CD14-positive monocyte (primary cell): ENCODE measurements around the gene ALS2CL. TPM values are rescaled to one million over a fixed set of nuclear protein-coding genes. Genes with fewer than 3 reads are reported as not detected.

Experiments
- DNase-seq, 3 donors: peaks; one replicate each; pipeline ENCODE4 v3.0.0-alpha.2; 2011 to 2022
- H2AFZ ChIP-seq: 2 replicates; pipeline ENCODE4 v1.6.0; 2012; ENCODE audit warnings: mild to moderate bottlenecking, low read depth, low read length, inconsistent platforms; ENCODE audit not compliant: insufficient read depth, poor library complexity, severe bottlenecking
- H3K27ac ChIP-seq, 2 donors: 1 replicate in 1 of 2; 2 replicates in 1 of 2; pipeline ENCODE4 v1.5.1; 2012 to 2013; ENCODE audit warnings: low read length in 2 of 2, control low read depth in 1 of 2, inconsistent platforms in 1 of 2, low read depth in 1 of 2, mild to moderate bottlenecking in 1 of 2
- H3K27me3 ChIP-seq, 2 donors: one replicate each; pipeline versions ENCODE4 v1.6.0 to v1.6.1; 2011 to 2013; ENCODE audit warnings: low read length in 2 of 2; ENCODE audit not compliant: control insufficient read depth in 2 of 2, insufficient read depth in 2 of 2
- H3K36me3 ChIP-seq, 2 donors: replicated peaks in 1 of 2; 1 replicate in 1 of 2; 2 replicates in 1 of 2; pipeline versions ENCODE4 v1.5.1 to v1.6.1; 2012 to 2013; ENCODE audit warnings: low read length in 2 of 2, control low read depth in 1 of 2, inconsistent platforms in 1 of 2, mild to moderate bottlenecking in 1 of 2; ENCODE audit not compliant: insufficient read depth in 2 of 2, control insufficient read depth in 1 of 2
- H3K4me1 ChIP-seq, 2 donors: 1 replicate in 1 of 2; 2 replicates in 1 of 2; pipeline versions ENCODE4 v1.5.1 to v1.6.1; 2012 to 2013; ENCODE audit warnings: low read length in 2 of 2, control low read depth in 1 of 2, inconsistent platforms in 1 of 2, mild to moderate bottlenecking in 1 of 2, moderate library complexity in 1 of 2; ENCODE audit not compliant: insufficient read depth in 2 of 2, control insufficient read depth in 1 of 2
- H3K4me2 ChIP-seq: replicated peaks from 2 replicates; pipeline ENCODE3; 2012; ENCODE audit warnings: low read length, moderate library complexity, mild to moderate bottlenecking; ENCODE audit not compliant: poor library complexity, severe bottlenecking; ENCODE audit errors: extremely low read depth
- H3K4me3 ChIP-seq, 3 experiments: fragments of 200-600 bp in 1 of 3; sonication (generic) in 1 of 3; replicated peaks in 1 of 3; 1 replicate in 2 of 3; 2 replicates in 1 of 3; pipeline ENCODE4 v1.5.1; 2011 to 2013; ENCODE audit warnings: low read length in 3 of 3, mild to moderate bottlenecking in 3 of 3, control low read depth in 2 of 3, low read depth in 2 of 3, inconsistent platforms in 1 of 3, moderate library complexity in 1 of 3
- H3K79me2 ChIP-seq: 2 replicates; pipeline ENCODE4 v1.6.0; 2012; ENCODE audit warnings: mild to moderate bottlenecking, control low read depth, inconsistent platforms, low read length, moderate library complexity; ENCODE audit not compliant: insufficient read depth
- H3K9ac ChIP-seq: 2 replicates; pipeline ENCODE4 v1.6.0; 2017; ENCODE audit warnings: low read length, mild to moderate bottlenecking; ENCODE audit not compliant: insufficient read depth, poor library complexity, severe bottlenecking
- H3K9me3 ChIP-seq, 2 donors: replicated peaks in 1 of 2; 1 replicate in 1 of 2; 2 replicates in 1 of 2; pipeline versions ENCODE4 v1.5.1 to v1.6.1; 2012 to 2013; ENCODE audit warnings: low read length in 2 of 2, control low read depth in 1 of 2; ENCODE audit not compliant: control insufficient read depth in 1 of 2, insufficient read depth in 1 of 2
- H4K20me1 ChIP-seq: 2 replicates; pipeline ENCODE4 v1.6.0; 2012; ENCODE audit warnings: mild to moderate bottlenecking, low read length, control low read depth, moderate library complexity; ENCODE audit not compliant: insufficient read depth
- H3K27ac Mint-ChIP-seq, 7 donors: one replicate each; pipeline ENCODE4 v1.8.0; 2020; ENCODE audit warnings: mild to moderate bottlenecking in 7 of 7, mixed read lengths in 7 of 7, moderate library complexity in 6 of 7, inconsistent platforms in 2 of 7
- H3K27me3 Mint-ChIP-seq, 3 donors: one replicate each; pipeline ENCODE4 v1.8.0; 2021 to 2022; ENCODE audit warnings: low read depth in 3 of 3, mild to moderate bottlenecking in 3 of 3, mixed read lengths in 3 of 3, moderate library complexity in 3 of 3, inconsistent platforms in 1 of 3
- H3K36me3 Mint-ChIP-seq, 2 donors: one replicate each; pipeline ENCODE4 v1.8.0; 2020; ENCODE audit warnings: mixed read lengths in 2 of 2, inconsistent platforms in 1 of 2, mild to moderate bottlenecking in 1 of 2
- H3K4me1 Mint-ChIP-seq: one replicate; pipeline ENCODE4 v1.8.0; 2020; ENCODE audit warnings: mild to moderate bottlenecking, mixed read lengths
- H3K4me3 Mint-ChIP-seq, 2 donors: one replicate each; pipeline ENCODE4 v1.8.0; 2020; ENCODE audit warnings: mild to moderate bottlenecking in 2 of 2, mixed read lengths in 2 of 2, moderate library complexity in 1 of 2
- H3K9me3 Mint-ChIP-seq, 7 donors: one replicate each; pipeline ENCODE4 v1.8.0; 2020 to 2022; ENCODE audit warnings: mixed read lengths in 7 of 7, mild to moderate bottlenecking in 6 of 7, moderate library complexity in 6 of 7, inconsistent platforms in 2 of 7
- WGBS: methylation state at CpG from one replicate; pipeline ENCODE4 v1.1.5; 2013; ENCODE audit warnings: missing lambda C conversion rate; ENCODE audit not compliant: insufficient coverage; 5-methylcytosine and 5-hydroxymethylcytosine counted together
- intact Hi-C, 2 donors: fragments of 100-400 bp; cut with micrococcal nuclease; formaldehyde crosslinking; loops; one replicate each; pipeline versions ENCODE4 v1.15.0 to v1.15.1; 2023
- polyA plus RNA-seq, 3 donors: library from polyadenylated mRNA; depleted of rRNA in 1 of 3; unstranded in 2 of 3; stranded (reverse) in 1 of 3; fragments of 300-500 nt in 2 of 3; fragments of >200 nt in 1 of 3; fragmentation: Illumina TruSeq in 2 of 3; gene quantifications; 1 replicate in 2 of 3; 2 replicates in 1 of 3; pipeline ENCODE4 v1.2.3, GENCODE V29; 2012 to 2021
- TF ChIP-seq, protein P1 (sequence below): fragments of 200-600 bp; IDR thresholded peaks from one replicate; pipeline ENCODE4 v1.8.0; 2022; ENCODE audit warnings: antibody characterized with exemption, mild to moderate bottlenecking

ALS2CL gene
- polyA plus RNA-seq, 3 donors = 0.38 to 5.7 (median 0.55) TPM

DNA sequence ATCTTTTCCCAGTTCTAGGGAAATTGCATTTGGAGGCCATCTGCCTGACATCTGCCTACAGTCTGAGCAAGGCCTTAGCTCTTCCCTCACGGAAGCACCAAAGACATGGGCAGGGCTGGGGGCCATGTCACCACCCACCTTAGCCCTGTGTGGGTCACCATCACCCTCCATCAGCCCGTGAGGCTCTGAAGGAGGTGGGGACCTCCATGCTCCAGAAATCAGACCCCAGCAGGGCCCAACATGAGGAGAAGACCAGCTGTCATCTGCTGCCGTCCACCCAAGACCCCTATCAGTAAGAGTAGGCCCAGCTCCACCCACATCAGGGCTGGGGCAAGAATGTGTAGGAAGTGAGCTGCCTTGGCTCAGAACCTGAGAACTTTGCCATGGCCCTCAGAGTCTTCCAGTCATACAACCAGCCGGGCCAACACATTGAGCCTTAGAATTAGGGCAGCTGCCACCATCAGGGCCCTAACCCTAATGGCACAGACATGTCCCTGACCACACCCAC, 9.6 kb upstream of the ALS2CL start:
- Histone ChIP-seq H3K4me2 (no peak overlapping the region), H3K79me2 (no peaks in the 10 kb centered on the region), H3K4me1 (peaks cover 22 to 28% of the 10 kb centered on the region in 2 donors), H3K27ac (no peak overlapping the region), H3K9ac (no peak overlapping the region), H3K9me3 (no peaks in the 10 kb centered on the region), H3K4me3 (no peak overlapping the region), H3K27me3 (peaks cover 8 to 27% of the 10 kb centered on the region in 2 donors), H4K20me1 (peaks cover 9% of the 10 kb centered on the region), H2AFZ (no peak overlapping the region), H3K36me3 (no peaks in the 10 kb centered on the region)
- intact Hi-C loops = loop anchor here in 1 of 2 donors (10.0 kb wide), 1 partner anchor 622 kb away; no protein-coding TSS in a partner anchor
- Mint-ChIP-seq H3K4me3 (no peak overlapping the region), H3K27me3 (peaks cover 30 to 44% (median 42%) of the 10 kb centered on the region in 3 donors), H3K9me3 (peaks cover 0 to 4% (median 0%) of the 10 kb centered on the region in 7 donors), H3K36me3 (peaks cover 0 to 6% of the 10 kb centered on the region in 2 donors), H3K4me1 (peaks cover 26% of the 10 kb centered on the region), H3K27ac (no peak overlapping the region)
- no peak for DNase-seq
- TF ChIP-seq, protein P1, sequence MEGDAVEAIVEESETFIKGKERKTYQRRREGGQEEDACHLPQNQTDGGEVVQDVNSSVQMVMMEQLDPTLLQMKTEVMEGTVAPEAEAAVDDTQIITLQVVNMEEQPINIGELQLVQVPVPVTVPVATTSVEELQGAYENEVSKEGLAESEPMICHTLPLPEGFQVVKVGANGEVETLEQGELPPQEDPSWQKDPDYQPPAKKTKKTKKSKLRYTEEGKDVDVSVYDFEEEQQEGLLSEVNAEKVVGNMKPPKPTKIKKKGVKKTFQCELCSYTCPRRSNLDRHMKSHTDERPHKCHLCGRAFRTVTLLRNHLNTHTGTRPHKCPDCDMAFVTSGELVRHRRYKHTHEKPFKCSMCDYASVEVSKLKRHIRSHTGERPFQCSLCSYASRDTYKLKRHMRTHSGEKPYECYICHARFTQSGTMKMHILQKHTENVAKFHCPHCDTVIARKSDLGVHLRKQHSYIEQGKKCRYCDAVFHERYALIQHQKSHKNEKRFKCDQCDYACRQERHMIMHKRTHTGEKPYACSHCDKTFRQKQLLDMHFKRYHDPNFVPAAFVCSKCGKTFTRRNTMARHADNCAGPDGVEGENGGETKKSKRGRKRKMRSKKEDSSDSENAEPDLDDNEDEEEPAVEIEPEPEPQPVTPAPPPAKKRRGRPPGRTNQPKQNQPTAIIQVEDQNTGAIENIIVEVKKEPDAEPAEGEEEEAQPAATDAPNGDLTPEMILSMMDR = no peak
- WGBS = 94% methylated on average over 2 of the region's 4 CpGs

DNA sequence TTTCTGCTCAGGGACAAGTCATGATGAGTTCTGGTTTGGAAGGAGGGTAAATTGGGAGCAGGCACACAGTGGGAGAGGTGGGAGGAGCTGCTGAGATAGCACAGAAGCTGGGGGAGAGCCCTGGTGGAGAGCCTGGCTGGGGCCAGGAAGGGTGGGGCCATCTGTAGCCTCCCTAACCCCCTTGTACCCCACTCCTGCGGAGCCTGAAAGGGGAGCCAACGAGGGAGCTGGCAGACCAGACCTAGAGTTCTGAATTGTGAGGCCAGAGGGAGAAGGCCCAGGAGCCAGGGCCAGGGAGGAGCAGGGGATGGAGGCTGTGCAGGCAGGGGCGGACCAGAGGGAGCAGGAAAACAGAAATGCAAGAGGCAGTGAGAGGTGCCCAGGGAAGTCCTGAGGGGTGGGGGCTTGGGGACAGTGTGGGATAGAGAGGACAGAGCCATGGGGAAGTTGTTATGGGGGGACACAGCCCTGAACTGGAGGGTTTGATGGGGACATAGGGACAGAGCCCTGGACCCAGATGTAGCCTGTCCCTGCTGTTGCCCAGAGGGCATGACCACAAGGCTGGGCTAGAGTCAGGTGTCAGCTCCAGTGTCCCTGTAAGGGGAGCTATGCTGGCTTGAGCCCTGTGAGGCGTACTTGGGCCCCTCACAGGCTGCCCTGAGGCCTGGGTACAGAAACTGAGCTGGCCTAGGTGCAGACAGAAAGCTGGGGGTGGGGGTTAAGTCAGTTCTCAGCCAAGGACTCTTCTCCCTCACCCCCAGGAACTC, 8.9 kb upstream of the ALS2CL start:
- peaks cover 9% of the 10 kb centered on the region for H4K20me1 ChIP-seq
- H3K36me3 Mint-ChIP-seq = peaks cover 0 to 6% of the 10 kb centered on the region in 2 donors
- H3K79me2 ChIP-seq = no peaks in the 10 kb centered on the region
- no peak for DNase-seq
- no peak overlapping the region for H3K9ac ChIP-seq
- H2AFZ ChIP-seq = no peak overlapping the region
- no peaks in the 10 kb centered on the region for H3K9me3 ChIP-seq
- H3K4me1 ChIP-seq = peaks cover 22 to 28% of the 10 kb centered on the region in 2 donors
- H3K4me3 Mint-ChIP-seq = peak overlapping the region in 1 of 2 donors; percentile 76
- WGBS = 89% methylated on average over 1 of the region's 4 CpGs
- no peak overlapping the region for H3K27ac ChIP-seq
- H3K36me3 ChIP-seq = no peaks in the 10 kb centered on the region
- peak overlapping the region in 2 of 7 donors; percentile 48 to 62 for H3K27ac Mint-ChIP-seq
- peaks cover 8 to 27% of the 10 kb centered on the region in 2 donors for H3K27me3 ChIP-seq
- TF ChIP-seq, protein P1 = no peak
- H3K27me3 Mint-ChIP-seq = peaks cover 30 to 44% (median 42%) of the 10 kb centered on the region in 3 donors
- intact Hi-C loops = loop anchor here in 1 of 2 donors (10.0 kb wide), 1 partner anchor 622 kb away; no protein-coding TSS in a partner anchor
- H3K4me2 ChIP-seq = no peak overlapping the region
- H3K4me1 Mint-ChIP-seq = peaks cover 26% of the 10 kb centered on the region
- H3K9me3 Mint-ChIP-seq = peaks cover 0 to 4% (median 0%) of the 10 kb centered on the region in 7 donors
- no peak overlapping the region for H3K4me3 ChIP-seq
